Mesothelial cell of epicardium (in vitro differentiated cells): Measurements from ENCODE around the gene UBE2L5. TPM values are rescaled to one million over a fixed set of nuclear protein-coding genes. Genes with fewer than 3 reads are reported as not detected.

Experiments used
- DNase-seq, 2 experiments: peaks; one replicate each; pipeline ENCODE4 v3.0.0; 2021; ENCODE audit warnings: low spot score in 2 of 2; ENCODE audit not compliant: unreplicated experiment in 2 of 2
- H3K27ac Mint-ChIP-seq: 2 replicates; pipeline ENCODE4 v1.8.0; 2021; ENCODE audit warnings: mixed read lengths
- H3K27me3 Mint-ChIP-seq: 2 replicates; pipeline ENCODE4 v1.8.0; 2021; ENCODE audit warnings: low read depth, mixed read lengths
- H3K36me3 Mint-ChIP-seq: 2 replicates; pipeline ENCODE4 v1.8.0; 2021; ENCODE audit warnings: mixed read lengths
- H3K4me1 Mint-ChIP-seq: 2 replicates; pipeline ENCODE4 v1.8.0; 2021; ENCODE audit warnings: mixed read lengths
- H3K4me3 Mint-ChIP-seq: 2 replicates; pipeline ENCODE4 v1.8.0; 2021; ENCODE audit warnings: mild to moderate bottlenecking, moderate library complexity, mixed read lengths
- H3K9me3 Mint-ChIP-seq: 2 replicates; pipeline ENCODE4 v1.8.0; 2021; ENCODE audit warnings: mixed read lengths
- total RNA-seq: library from RNA; stranded (reverse); gene quantifications from 3 replicates; pipeline ENCODE4 v1.2.1, GENCODE V29; 2021
- TF ChIP-seq, protein P1 (sequence below): fragments of 200-600 bp; sonication (generic); IDR thresholded peaks from one replicate; pipeline ENCODE4 v1.5.0; 2021; ENCODE audit warnings: antibody characterized with exemption; ENCODE audit not compliant: unreplicated experiment

Gene UBE2L5
- total RNA-seq, 1 donor from 2014 or later = not detected

- Mint-ChIP-seq H3K27ac (no peak overlapping the region), H3K4me1 (peaks cover 22% of the 10 kb centered on the region), H3K4me3 (no peak overlapping the region), H3K36me3 (no peaks in the 10 kb centered on the region), H3K9me3 (no peaks in the 10 kb centered on the region), H3K27me3 (no peaks in the 10 kb centered on the region)
- TF ChIP-seq, protein P1, sequence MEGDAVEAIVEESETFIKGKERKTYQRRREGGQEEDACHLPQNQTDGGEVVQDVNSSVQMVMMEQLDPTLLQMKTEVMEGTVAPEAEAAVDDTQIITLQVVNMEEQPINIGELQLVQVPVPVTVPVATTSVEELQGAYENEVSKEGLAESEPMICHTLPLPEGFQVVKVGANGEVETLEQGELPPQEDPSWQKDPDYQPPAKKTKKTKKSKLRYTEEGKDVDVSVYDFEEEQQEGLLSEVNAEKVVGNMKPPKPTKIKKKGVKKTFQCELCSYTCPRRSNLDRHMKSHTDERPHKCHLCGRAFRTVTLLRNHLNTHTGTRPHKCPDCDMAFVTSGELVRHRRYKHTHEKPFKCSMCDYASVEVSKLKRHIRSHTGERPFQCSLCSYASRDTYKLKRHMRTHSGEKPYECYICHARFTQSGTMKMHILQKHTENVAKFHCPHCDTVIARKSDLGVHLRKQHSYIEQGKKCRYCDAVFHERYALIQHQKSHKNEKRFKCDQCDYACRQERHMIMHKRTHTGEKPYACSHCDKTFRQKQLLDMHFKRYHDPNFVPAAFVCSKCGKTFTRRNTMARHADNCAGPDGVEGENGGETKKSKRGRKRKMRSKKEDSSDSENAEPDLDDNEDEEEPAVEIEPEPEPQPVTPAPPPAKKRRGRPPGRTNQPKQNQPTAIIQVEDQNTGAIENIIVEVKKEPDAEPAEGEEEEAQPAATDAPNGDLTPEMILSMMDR = no peak
- DNase-seq = no peak
These were observed 21.9 kb upstream of the UBE2L5 start for GRCh38 chr13:30400376-30400775.

DNA sequence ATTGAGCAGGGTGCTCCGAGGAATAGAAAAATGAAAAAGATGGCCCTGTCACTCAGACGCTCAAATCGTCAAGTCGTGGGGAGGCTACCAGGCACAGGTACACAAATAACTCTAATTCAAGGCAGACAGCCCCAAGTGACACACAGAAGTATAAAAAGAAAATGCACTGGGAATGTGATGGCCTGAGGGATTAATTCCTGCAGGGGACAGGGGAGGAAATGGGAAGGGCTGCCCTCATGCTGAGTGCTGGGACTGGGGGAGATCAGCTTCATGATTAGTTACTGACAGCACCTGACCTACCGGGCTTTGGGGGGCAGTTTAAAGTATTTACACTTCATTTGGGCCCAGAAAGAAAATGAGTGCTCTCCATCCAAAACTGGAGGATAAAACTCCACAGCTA is 20.9 kb upstream of the UBE2L5 start:
- Mint-ChIP-seq H3K4me1 (peaks cover 27% of the 10 kb centered on the region), H3K4me3 (no peak overlapping the region), H3K27ac (no peak overlapping the region), H3K9me3 (no peaks in the 10 kb centered on the region), H3K27me3 (no peaks in the 10 kb centered on the region), H3K36me3 (no peaks in the 10 kb centered on the region)
- DNase-seq = no peak
- TF ChIP-seq, protein P1 = no peak

DNA sequence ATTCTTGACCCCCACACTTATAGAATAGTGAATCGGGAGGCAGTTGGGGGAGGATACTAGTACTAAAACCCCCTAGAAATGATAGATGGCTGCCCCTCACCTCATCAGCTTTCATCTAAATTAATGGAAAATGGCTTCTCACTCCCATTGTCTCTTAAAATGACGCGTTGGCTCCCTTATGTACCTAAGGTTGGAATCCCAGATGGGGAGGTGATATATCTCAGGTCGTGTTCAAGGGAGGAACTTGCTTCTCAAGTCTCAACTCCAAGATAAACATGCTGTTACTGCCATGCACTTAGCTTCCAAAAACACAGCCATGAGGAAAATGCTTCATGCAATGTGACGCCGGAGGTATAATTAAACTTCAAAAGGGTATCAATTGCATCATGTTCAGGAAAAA is 18.8 kb upstream of the UBE2L5 start:
- no peak for DNase-seq
- no peaks in the 10 kb centered on the region for H3K36me3 Mint-ChIP-seq
- H3K27me3 Mint-ChIP-seq = no peaks in the 10 kb centered on the region
- H3K4me3 Mint-ChIP-seq = no peak overlapping the region
- H3K4me1 Mint-ChIP-seq = peaks cover 41% of the 10 kb centered on the region
- no peaks in the 10 kb centered on the region for H3K9me3 Mint-ChIP-seq
- peak overlapping the region; percentile 47 for H3K27ac Mint-ChIP-seq
- TF ChIP-seq, protein P1 = no peak

DNA sequence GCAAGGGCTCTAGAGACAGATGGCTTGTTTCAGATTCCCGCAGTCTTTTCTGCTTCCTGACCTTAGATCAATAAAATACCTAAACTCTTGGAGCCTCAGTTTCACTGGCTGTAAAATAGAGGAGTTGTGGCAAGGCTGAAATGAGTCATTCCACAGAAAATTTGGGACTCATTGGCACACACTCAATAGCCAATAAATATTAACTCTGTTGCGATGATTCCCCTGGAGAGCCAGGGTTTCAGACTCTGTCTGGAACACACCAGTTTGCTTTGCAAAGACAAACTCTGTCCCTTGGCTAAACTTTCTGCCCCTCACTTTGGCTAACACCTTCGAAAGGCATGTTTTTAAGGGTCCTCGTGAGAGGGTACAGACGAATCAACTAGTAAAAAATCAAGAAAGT is 18.1 kb upstream of the UBE2L5 start:
- Mint-ChIP-seq H3K4me3 (no peak overlapping the region), H3K9me3 (no peaks in the 10 kb centered on the region), H3K4me1 (peaks cover 46% of the 10 kb centered on the region), H3K27ac (peak overlapping the region; percentile 74), H3K27me3 (no peaks in the 10 kb centered on the region), H3K36me3 (no peaks in the 10 kb centered on the region)
- no peak for DNase-seq
- TF ChIP-seq, protein P1 = no peak

DNA sequence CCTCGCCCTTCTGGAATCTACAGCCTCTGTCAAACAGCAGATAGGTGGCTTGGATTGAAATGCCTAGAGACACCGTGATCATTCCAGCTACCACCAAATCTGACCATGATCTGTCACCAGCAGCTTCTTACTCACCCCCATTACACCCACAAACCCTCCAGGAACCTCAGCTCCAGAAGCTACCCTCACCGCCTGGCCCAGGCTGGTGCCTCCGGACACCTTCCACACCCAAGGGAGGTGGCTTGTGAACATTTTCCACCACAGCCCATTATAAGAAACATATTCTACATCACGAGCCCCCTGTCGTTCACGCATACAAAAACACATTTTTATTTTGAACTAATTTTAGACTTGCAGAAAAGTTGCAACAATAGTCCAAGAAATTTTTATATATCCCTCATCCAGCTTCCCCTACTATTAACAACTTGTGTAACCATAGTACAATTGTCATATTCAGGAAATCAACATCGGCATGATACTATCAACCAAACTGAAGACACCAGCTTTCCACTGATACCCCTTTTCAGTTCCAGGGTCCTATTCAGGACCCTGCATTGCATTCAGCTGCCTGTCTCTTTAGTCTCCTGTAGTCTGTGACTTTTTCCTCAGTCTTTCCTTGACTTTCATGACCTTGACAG is 15.4 kb upstream of the UBE2L5 start:
- Mint-ChIP-seq H3K36me3 (no peaks in the 10 kb centered on the region), H3K4me3 (no peak overlapping the region), H3K9me3 (no peaks in the 10 kb centered on the region), H3K27ac (peak overlapping the region; percentile 22), H3K4me1 (peaks cover 51% of the 10 kb centered on the region), H3K27me3 (no peaks in the 10 kb centered on the region)
- DNase-seq = no peak
- TF ChIP-seq, protein P1 = no peak
